Measurements from ENCODE around the gene GLRA3. TPM values are rescaled to one million over a fixed set of nuclear protein-coding genes. Genes with fewer than 3 reads are reported as not detected.

GLRA3 gene
- total and polyA plus RNA-seq, 2 of the 8 experiments (the other 6 are each of a cell fraction or from before 2014, with no cell fraction given) = 0.02 TPM; not detected in 1

DNA sequence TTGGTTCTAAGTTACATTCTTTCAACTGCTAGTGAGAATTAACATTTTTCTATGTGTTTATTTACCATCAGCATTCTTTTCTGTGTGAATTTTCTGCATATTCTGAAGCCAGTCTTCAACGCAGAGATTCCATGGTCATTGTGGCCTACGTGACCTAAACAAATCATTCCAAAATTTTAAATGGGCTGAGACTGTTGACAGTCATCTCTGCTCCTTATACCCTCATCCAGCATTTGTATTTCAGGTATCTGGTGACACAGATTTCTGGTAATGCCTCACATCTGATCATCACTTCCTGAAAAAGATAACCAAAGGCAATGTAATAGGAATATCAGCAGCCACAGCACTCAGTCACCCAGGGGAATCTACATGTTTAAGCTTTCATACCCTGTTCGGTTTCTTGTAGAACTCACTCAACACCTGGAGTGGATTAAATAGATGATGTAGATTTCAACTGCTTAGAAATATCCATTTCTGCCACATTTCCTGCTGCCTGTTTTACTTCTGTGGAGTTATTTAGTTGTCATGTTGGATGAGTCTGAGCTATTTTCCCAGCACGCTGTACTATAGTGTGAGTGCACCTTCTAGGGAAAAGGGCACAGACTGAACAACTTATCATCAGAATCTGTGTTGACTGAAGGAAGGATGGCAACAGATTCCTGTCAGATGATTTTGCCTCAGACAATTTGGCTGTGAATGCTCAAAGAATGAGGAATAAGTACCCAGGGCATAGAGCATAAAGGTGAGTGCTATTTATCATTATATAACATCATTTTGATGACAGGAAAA lies 233.7 kb downstream of the GLRA3 start:
- H3K23me2 ChIP-seq (ENCODE audit: low read depth, low read length) = no peaks in the 10 kb centered on the region
- no peak overlapping the region for H2BK20ac ChIP-seq (ENCODE audit: low read length)
- H2AFZ ChIP-seq (ENCODE audit: low read length) = no peak overlapping the region
- H3K14ac ChIP-seq (ENCODE audit: insufficient read length) = no peak overlapping the region
- H2BK12ac ChIP-seq (ENCODE audit: low read depth, low read length) = no peak overlapping the region
- DNase-seq (ENCODE audit: low read depth in 1 of 2, low spot score in 2 of 2) (no peak), FAIRE-seq (no peak)
- H3K4ac ChIP-seq (replicated peaks; ENCODE audit: insufficient read length, low read depth, low read length) = no peak overlapping the region
- 94% methylated on average over 4 of the region's 4 CpGs; no CpG with 5 or more reads in 1 of the 2 experiments for WGBS, 2 experiments (ENCODE audit: extremely low coverage in 1 of 2, insufficient coverage in 1 of 2, insufficient read length in 1 of 2, insufficient replicate concordance in 2 of 2, low coverage in 1 of 2, low lambda C conversion rate in 2 of 2, missing lambda C conversion rate in 1 of 2)
- POLR2A ChIA-PET (ENCODE audit: partially characterized antibody) = no interaction called here
- H3K27ac ChIP-seq (ENCODE audit: low read depth, low read length) = no peak overlapping the region
- H2BK15ac ChIP-seq (ENCODE audit: low read length) = no peak overlapping the region
- H3K27me3 ChIP-seq (replicated peaks in 1 of 4; ENCODE audit: control insufficient read depth in 3 of 4, extremely low read depth in 1 of 4, insufficient read depth in 3 of 4, low read length in 3 of 4) = no peaks in the 10 kb centered on the region
- H3K36me3 ChIP-seq (ENCODE audit: control insufficient read depth in 2 of 4, insufficient read depth in 4 of 4, low read length in 3 of 4) = no peaks in the 10 kb centered on the region
- H3K79me1 ChIP-seq (ENCODE audit: low read depth, low read length) = no peaks in the 10 kb centered on the region
- H3K18ac ChIP-seq (ENCODE audit: extremely low read depth, low read length) = no peak overlapping the region
- H4K5ac ChIP-seq (ENCODE audit: insufficient read length, low read depth, low read length) = no peak overlapping the region
- CTCF ChIA-PET (ENCODE audit: partially characterized antibody) = interaction anchor here (1.0 kb wide), 1 partner anchor 209 kb away, joined by 3 read pairs; no protein-coding TSS in a partner anchor
- no peaks in the 10 kb centered on the region for H3K4me1 ChIP-seq (replicated peaks in 1 of 4; ENCODE audit: control insufficient read depth in 3 of 4, insufficient read depth in 4 of 4, low read length in 3 of 4)
- H3K9me3 ChIP-seq (ENCODE audit: insufficient read depth in 2 of 2, low read depth in 1 of 2, low read length in 1 of 2) = no peaks in the 10 kb centered on the region
- no peak for TF ChIP-seq YY1 (IDR thresholded peaks at IDR 0.05; ENCODE audit: low read depth, low read length)
- TF ChIP-seq CBX8 (IDR thresholded peaks at IDR 0.05; ENCODE audit: borderline replicate concordance, low read depth, low read length) = no peak
- no peak for TF ChIP-seq ZNF274 (IDR thresholded peaks at IDR 0.05; ENCODE audit: borderline replicate concordance, extremely low read depth, low read length)
- TF ChIP-seq BACH1 (IDR thresholded peaks at IDR 0.05; ENCODE audit: low read length) = no peak
- TF ChIP-seq TAF7 (optimal IDR thresholded peaks at IDR 0.05; ENCODE audit: borderline replicate concordance, low read depth, low read length) = no peak
- TF ChIP-seq, protein P1, sequence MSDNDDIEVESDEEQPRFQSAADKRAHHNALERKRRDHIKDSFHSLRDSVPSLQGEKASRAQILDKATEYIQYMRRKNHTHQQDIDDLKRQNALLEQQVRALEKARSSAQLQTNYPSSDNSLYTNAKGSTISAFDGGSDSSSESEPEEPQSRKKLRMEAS (IDR thresholded peaks at IDR 0.05) = no peak
- no peak for TF ChIP-seq GABPA (IDR thresholded peaks at IDR 0.05; ENCODE audit: borderline replicate concordance, insufficient read depth, low read length)
- TF ChIP-seq RAD21 (IDR thresholded peaks at IDR 0.05 in 1 of 2, conservative IDR thresholded peaks at IDR 0.05 in 1 of 2; ENCODE audit: low read depth in 2 of 2, low read length in 2 of 2) = no peak
- TF ChIP-seq PHF8 (conservative IDR thresholded peaks at IDR 0.05; ENCODE audit: low read depth, low read length) = no peak
- TF ChIP-seq BCL11A (IDR thresholded peaks at IDR 0.05; ENCODE audit: low read depth in 2 of 2, low read length in 2 of 2) = no peak
- TF ChIP-seq GTF2F1 (IDR thresholded peaks at IDR 0.05; ENCODE audit: borderline replicate concordance, low read depth, low read length) = no peak
- no peak for TF ChIP-seq SRF (IDR thresholded peaks at IDR 0.05; ENCODE audit: low read depth, low read length)
- H3K56ac ChIP-seq (replicated peaks; ENCODE audit: insufficient read length, low read depth, low read length) = no peak overlapping the region
- H3K79me2 ChIP-seq (ENCODE audit: control insufficient read depth in 1 of 2, insufficient read depth in 2 of 2, low read length in 2 of 2) = no peaks in the 10 kb centered on the region
- no peak overlapping the region for H3K9ac ChIP-seq (replicated peaks in 1 of 4; ENCODE audit: extremely low read depth in 1 of 4, low read depth in 3 of 4, low read length in 3 of 4)
- no peak overlapping the region for H4K8ac ChIP-seq (ENCODE audit: extremely low read depth, insufficient read depth, low read length)
- no peak overlapping the region for H3K4me2 ChIP-seq (ENCODE audit: insufficient read depth in 1 of 2, low read depth in 2 of 2, low read length in 2 of 2)
- no peak overlapping the region for H3K4me3 ChIP-seq (ENCODE audit: extremely low read depth in 1 of 4, insufficient read depth in 2 of 4, low read depth in 3 of 4, low read length in 4 of 4)
- H4K20me1 ChIP-seq (replicated peaks in 1 of 2; ENCODE audit: control insufficient read depth in 1 of 2, insufficient read depth in 2 of 2, low read length in 2 of 2) = no peaks in the 10 kb centered on the region
- H4K91ac ChIP-seq (replicated peaks; ENCODE audit: insufficient read length, low read length) = no peak overlapping the region
- no peak overlapping the region for H2BK120ac ChIP-seq (replicated peaks; ENCODE audit: low read depth, low read length)
- no peak overlapping the region for H3K23ac ChIP-seq (ENCODE audit: insufficient read length)
- no peak overlapping the region for H2AK5ac ChIP-seq (ENCODE audit: low read depth, low read length)
- no peak overlapping the region for H2BK5ac ChIP-seq (ENCODE audit: low read depth, low read length)

Data from H1 (cell line).